Activated effector memory CD4-positive, alpha-beta T cell treated with anti-CD3 and anti-CD28 coated beads, Interleukin-2, amount 50 U/mL, for 16 hours (primary cell): ENCODE data around the gene CUEDC1.

Source experiments
- DNase-seq: peaks from one replicate; pipeline ENCODE4 v3.0.0-alpha.2; 2020

CUEDC1 gene

DNA sequence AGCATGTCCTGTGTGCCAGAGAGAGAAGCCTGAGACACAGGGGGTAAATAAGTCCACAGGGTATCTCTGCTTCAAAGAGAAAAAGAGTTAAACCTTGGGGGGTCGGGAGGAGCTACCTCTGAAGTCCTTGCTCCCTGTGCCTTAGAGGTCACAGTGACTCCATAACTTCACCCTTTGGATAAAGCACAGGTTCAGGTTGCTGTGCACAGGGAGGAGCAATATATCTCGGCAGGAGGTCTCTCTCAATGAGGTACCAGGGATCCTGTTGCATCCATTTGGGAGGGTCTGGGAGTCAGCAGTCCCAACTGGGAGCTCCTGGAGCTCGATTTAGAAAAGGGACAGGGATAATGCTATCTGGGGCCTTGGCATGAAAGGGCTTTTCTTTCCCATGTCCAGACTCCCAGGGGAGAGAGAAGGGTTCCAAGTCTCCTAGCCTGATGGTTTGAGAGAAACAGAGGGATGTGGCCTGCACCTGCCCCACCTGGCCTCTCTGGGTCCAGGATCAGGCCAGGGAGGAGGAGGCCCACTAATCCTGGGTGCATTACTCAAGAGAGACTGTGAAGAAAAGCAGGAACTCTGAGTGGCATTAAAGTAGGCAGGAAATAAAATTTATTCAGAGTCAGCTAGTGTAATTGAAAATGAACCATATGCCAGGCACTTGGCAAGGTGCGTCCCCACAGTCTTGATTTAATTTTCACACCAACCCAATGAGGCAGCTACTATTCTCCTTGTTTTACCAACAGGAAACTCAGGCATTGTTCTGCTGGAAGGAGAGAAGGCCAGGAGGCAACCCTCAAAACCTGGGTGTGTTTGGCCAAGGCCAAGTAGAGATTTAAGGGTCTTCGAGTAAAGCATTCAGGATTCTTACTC is 40.7 kb downstream of the CUEDC1 start:
- no peak for DNase-seq

DNA sequence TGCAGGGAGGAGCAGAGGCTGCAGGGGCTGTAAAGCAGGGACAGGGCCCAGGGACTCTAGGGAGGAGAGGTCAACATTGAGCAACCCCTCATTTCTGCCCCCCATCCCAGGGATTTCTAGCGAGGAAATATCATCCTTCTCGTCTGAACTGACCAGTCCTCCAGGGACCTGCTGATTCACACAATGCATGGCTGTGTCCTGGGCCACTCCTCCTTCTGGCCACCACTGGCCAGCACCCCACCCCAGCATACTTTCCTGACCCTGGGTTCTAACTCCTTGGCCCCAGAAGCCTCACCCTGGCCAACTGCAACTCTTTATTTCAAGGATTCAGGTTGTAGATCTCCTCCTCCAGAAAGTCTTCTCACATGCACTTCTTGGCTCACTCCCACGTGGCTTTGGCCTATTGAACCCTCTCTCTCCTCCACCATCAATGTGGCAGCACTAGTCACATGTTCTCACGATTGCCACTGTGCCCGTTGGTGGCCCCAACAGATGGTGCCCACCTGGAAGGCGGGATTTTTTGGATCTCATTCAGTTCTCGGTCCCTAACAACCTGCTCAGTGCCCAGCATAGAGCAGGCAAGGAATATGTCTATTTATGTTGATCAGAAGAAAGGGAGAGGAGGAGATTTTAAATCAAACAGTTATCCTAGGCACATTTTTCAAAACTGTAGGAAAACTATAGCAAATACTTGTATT is 41.5 kb downstream of the CUEDC1 start:
- DNase-seq = no peak

DNA sequence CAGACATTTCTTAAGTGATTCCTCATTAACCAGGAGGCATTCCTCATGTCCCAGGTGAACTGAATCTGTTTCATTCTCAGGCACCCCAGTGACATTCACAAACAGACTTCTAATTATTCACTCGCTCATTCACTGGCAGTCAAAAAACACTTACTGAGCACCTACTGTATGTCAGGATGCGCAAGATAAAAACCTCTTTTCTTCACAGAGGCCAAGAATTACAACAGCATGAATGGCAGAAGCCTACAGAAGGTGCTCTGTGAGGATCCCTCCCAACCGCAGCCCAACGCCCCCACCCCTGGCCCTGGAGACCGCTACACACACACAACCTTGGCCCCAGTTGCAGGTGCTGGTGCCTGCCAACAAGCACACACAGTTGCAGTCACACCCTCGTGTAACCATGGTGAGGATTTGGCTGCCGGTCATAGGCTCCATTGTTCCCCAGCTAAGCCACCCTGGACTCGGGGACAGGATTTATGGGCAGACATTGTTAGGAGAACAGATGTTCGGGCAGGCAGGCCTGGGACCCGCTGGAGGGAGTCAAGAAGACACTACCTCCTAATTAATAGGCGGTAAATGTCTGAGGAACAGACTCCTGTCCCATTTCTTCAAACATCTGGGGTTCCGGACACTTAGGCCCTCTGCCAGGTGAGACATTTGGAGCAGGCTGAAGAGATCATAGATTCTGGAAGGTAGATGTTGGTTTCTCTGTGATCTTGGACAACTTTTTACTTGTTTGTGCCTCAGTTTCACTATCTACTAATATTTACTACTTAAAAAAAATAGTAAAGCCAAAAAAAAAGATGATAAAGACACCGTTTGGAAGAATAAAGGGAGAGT is 43.2 kb downstream of the CUEDC1 start:
- no peak for DNase-seq

DNA sequence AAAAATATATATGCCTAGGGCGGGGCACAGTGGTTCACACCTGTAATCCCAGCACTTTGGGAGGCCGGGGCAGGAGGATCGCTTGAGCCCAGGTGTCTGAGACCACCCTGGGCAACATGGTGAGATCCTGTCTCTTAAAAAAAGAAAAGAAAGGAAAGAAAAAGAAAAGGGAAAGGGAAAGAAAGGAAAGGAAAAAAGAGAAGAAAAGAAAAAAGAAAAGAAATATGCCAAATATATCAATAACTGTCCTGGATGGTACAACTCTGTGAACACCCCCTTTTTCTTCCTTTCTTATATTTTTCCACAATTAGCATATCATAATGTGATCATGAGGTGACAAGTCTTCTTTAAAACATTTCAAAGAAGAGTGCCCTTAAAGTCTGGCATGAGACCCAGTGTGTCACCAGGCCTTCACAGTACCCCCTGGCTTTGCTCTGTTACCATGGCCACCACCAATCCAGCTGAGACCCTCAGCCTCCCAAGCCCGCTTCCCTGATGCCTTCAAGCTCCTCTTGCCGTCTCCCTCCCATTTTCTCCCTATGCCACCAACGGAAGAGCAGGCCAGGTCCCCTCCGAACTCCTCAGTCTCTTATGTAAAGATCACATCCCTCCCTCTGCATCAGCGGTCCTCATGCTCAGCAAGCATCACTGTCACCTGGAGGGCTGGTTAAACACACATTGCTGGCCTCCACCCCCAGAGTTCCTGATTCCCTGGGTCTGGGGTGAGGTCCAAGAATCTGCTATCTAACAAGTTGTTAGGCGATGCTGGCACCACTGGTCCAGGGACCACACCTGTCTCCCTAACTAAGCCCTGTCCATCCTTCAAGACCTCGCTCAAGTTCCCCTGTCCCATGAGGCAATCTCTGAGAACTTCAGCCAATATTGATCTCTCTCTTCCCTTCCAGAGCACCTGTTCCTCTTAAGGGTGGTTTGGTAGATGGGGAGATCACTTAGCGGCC is 44.5 kb downstream of the CUEDC1 start:
- DNase-seq = no peak

DNA sequence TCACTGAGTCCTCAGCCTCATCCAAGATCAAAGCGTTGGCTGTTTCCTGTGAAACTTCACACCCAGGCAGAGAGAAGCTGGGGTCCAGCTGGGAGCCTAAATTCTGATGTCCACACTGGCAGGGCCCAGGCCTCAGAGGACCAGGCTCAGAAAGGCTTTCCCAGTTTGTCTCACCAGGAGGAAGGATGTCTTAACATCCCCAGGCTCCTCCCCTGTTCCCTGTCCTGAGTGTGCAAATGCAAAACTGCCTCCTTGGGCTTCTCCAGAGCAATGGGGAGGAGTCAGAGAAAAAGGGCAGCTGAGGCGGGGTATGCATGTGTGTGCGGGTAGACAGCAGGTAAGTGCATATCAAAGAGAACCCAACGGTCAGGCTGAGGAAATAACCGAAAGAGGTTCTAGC is 45.7 kb downstream of the CUEDC1 start:
- DNase-seq = no peak

DNA sequence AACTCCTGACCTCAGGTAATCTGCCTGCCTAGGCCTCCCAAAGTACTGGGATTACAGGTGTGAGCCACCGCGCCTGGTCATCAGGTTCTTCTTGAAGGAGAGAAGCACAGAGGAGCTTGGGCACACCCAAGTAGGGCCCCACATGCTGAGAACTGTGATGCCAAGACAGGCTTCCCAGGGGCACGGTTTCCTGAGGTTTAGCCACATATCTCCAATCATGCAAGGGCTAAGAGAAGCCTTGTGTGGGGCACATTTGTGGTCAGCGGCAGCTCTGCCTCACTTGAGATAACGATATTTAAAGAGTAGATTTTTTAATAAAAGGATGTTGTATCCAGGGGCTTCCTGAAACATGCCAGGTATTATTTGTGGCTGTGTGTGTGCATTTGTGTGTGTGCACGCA is 46.9 kb downstream of the CUEDC1 start:
- no peak for DNase-seq

DNA sequence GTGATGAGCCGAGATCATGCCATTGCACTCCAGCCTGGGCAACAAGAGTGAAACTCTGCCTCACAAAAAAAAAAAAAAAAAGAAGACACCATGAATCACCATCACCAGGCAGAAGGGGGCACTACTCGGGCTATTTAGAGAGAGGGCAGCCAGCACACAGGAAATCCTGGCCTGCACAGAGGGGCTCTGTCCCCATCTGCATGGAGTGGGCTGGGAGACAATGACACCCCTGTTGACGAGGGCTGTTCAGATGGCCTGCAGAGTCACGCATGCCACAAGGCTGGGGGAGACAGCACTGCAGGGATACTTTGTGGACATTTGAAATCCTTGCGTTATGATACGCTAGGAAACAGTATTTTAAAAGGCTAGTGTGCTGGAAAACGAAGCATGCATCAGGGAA is 48.3 kb downstream of the CUEDC1 start:
- no peak for DNase-seq

DNA sequence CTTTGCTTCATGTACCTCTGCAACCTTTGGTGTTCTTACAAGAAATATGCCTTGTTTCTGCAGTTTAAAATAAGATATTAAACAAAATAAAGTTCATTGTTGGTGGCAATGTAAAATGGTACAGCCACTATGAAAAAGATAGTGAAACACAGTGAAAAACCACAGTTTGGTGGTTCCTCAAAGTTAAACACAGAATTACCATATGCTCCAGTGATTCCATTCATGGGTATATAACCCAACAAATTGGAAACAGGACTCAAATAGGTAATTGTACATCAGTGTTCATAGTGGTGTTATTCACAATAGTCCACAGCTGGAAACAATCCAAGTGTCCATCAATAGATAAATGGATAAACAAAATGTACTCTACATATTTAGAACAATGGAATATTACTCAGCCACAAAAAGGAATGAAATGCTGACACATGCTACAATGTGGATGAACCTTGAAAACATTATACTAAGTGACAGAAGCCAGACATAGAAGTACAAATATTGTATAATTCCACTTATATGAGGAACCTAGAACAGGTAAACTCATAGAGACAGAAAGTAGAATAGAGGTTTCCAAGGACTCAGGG is 49.2 kb downstream of the CUEDC1 start:
- no peak for DNase-seq

DNA sequence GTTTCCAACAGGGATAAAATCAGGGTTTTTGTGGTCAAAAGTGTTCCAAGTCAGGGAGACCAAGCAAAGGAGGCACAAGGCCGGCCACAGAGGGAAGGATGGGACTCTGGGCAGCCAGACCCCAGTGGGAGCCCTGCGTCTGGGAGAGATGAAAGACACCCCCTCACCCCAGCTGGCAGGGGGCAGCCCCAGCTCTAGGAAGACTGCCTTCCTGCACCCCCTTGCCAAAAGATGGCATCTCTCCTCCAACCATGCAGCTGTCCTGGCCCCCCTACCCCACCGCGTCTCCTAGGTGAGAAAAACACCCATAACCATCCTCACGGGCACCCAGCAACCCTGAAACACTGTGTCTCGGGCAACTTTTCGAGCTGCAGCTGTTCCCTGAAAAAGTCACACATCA is 51.3 kb downstream of the CUEDC1 start:
- no peak for DNase-seq

DNA sequence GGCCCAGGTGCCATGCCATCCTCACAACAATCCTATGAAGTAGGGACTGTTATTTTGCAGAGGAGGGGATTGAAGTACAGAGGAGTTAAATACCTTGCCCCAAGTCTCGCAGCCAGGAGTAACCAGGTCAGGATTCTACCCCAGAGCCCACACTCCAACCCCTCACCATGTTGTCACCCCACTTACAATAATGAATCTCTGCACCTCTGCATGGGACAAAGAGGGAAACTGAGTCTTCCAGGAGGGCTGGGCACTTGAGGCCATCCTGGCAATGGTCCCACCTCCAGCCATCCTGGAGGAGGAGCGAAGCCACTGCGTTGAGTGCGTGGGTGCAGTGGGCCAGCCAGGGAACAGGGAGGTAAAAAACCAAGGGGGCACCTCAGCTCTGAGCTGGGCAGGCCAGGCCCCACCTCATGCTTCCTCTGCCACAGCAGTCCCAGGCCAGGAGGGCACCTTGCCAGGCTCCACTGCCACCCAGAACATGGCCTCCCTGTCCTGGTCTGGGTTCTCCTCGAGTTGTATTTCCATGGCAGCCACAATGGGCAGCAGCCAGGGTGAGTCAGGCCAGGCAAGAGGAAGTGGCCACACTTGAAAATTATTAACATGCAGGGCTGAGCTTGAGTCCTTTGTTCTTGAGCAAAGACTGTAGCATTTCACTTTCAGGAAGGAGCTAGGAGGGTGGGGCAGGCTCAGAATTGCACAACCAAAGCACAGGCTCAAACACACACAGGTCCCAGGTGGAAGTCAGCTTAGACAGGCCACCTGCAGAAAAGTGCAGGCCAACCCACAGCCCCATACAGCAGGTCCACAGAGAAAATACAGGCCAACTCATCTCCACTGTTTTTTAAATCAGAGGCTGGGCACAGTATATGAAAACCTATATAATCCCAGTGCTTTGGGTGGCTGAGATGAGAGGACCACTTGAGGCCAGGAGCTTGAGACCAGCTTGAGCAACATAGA is 52.1 kb downstream of the CUEDC1 start:
- no peak for DNase-seq

DNA sequence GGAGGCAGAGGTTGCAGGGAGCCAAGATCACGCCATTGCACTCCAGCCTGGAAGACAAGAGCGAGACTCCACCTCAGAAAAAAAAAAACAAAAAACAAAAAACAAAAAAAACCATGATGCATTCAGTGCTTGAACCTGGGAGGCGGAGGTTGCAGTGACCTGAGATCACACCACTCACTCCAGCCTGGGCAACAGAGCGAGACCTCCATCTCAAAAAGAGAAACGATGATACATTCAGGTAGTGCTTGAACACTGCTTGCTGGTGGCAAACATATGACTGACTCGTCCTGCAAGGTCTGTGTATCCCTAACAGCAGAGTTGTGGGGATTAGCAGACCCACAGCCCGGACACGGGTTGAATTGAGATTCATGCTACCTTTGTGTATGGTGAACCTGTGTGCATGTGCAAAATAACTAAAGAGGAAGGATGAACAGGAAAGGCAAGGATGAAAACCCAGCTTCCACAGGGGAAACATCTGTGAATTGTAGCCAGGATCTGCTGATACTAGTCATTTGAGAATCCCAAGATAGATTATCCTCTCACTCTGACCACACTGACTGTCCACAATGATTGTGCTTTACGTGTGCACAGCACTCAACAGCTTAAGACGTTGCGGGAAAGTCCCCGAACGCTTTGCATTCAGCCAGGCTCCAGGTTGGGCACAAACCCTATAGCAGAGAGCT is 53.0 kb downstream of the CUEDC1 start:
- DNase-seq = no peak

DNA sequence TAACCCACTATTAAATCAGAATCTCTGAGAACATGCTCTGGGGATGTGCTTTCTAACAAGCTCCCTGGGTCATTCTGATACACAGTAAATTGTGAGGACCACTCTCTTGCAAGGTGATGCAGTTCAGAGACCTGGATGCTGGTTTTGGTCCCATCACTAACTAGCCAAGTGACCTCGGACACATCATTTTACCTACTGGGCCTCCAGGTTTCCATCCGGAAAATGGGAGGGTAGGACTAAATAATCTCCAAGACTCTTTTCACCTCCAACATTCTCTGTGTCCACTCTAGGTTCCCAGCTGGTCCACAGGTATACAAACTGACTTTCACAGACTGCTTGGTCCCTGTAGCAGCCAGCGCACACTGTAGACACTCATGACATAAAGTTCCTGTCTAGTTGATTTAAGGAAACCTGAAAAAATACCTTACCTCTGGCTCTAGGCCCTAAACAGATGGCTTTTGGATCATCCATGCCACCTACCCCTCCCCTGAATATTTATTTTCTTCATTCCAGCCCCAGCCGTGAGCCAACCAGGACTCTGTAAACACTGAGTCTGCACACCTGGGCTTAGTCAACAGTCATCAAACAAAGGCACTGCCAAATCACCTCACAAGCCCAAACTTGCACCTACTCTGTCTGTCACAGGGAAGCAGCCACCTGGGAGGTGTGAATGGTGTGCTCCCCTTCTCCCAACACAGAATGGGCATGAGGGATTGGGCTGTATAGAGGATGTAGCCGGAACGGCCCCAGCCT is 54.0 kb downstream of the CUEDC1 start:
- DNase-seq = no peak

DNA sequence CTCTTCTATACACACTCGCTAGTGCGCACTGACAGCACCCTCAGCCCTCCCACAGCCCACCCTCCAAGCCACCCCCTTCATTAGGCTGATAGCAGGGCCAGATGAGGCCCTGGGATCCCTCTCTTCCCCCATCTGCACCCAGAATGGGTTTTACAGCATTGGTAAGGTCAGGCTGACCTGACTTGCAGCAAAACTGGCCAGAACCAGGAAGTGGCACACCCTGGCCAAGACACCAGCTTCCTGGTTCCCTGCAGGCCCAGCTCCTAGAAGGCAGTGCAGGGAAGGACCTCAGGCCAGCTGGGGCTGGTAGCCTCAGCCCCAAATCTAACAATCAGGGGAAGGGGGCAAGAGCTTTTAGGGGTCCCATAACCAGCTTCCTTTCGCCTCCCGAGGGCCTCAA is 55.4 kb downstream of the CUEDC1 start:
- no peak for DNase-seq

DNA sequence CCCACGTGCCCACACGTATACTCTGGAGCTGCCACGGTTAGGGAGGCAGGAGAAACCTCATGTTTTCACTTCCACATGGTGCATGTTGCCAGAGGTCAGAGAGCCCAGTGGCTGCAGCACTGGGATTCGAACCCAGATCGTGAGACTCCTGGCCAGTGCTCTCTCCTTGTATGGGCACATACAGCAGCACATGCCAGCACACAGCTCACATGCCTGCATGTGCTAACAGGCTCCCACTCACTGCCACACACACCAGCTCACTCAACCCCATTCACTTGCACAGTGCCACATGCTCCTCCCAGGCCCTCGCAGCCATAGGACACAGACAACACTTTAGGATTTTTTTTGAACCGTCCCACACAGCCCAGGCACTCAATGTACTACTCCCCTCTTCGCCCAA is 55.8 kb downstream of the CUEDC1 start:
- no peak for DNase-seq

DNA sequence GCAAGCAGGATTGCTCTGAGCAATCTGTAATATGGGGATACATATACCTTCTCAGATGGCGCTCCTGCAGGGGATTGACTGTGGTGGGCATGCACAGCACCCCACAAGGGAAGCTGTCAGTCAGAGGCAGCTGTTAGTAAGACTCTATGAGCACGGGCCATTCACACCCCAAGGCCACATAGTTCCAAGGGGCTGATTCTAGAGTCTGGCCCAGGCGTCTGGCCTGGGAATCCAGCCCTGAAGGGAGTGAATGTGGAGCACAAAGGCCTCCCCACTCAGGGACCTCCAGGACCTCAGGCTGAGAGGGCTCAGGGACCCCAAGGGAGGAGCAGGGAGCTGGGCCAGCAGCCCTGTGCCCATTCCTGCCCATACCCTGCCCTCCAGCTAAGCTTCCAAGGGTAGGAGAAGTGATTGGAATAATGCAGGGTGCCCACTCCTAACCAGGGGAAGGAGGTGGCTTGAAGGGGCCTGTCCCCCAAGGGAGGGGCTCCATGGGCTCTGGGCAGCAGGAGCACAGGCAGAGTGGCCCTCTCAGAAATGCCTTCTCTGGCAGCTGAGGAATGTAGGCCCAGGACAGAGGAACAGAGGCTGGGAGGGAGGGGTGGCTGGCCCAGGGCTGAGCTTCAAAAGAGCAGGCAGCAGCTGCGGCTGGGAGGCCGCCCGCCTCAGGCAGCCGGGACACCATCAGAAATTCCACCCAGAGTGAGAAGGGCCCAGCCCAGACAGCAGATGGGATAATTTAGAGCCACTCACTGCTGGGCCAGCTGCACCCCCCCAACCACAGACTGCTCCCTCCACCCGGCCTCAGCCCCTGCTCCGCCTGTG is 56.5 kb downstream of the CUEDC1 start:
- DNase-seq = no peak

DNA sequence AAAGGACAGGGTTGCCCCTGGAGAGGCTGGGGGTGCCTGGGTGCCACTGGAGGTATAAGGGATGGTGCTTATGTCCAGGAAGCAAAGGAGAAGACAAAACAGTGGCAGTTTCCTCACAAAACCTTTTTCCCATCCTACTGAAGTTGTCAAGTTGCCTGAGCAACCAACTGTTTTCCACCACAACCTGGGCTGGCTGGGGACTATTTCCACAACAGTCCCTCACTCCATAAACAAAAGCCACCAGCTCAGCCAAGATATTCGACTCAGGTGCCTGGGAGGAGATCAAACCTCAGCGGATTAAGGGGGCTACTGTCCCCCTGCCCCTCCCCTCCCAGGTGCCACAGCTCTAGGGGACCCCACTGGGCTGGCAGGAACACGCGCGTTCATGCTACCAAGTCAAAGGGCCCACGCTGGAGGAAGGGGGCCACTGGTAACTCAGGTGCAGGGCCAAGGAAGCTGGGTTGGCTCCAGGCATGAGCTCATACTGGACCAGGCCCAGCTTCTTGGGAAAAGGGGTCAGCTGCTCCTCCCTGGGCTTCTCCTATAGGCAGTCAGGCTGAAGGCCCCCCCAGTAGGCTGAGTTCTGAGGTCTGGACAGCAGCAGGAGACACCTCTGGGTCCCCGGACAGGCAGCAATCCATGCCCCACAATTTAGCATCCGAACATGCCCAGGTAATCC is 59.7 kb downstream of the CUEDC1 start:
- no peak for DNase-seq

DNA sequence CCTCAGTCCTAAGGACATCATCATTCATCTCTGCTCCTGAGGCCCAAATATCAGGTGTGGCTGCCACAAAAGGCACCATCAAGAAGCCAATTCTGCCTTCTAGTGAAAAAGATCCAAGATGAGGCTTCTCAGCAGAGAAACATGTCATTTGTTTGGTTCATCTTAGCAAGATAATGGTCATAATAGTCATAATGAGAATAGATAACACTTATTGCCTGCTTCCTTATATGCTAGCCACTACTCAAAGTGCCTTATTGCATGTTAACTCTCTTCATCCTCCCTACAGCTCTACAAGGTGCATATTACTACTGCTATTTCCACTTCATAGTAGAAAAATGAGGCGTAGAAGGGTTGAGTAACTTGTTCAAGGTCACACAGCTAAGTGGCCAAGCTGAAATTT is 60.4 kb downstream of the CUEDC1 start:
- DNase-seq = no peak
